Measurements from ENCODE around the gene DNAH12.

DNA sequence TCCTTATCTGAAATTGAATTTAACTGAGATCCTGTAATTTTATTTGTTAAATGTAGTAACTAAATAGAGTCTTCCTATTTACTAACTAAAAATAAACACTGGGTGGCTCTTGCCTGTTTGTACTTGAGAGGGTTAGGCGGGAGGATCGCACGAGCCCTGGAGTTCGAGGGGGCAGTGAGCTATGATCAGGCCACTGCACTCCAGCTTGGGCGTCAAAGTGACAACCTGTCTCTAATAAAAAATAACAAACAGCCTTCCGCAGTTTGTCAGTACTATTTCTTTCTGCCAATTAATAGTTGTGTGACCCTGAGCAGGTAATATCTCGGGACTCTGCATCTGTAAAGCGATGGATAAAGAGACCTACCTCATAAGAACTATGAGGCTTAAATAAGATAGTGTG lies 11.2 kb upstream of the DNAH12 start:
- TF ChIP-seq EZH2phosphoT487 (IDR thresholded peaks at IDR 0.05; ENCODE audit: low read depth) (no peak), CTCF (IDR thresholded peaks at IDR 0.05; ENCODE audit: low read depth, low read length) (no peak)
